Stimulated activated CD8-positive, alpha-beta memory T cell treated with anti-CD3 and anti-CD28 coated beads, Interleukin-4, amount 100 ng/mL, for 24 hours (primary cell): Measurements from ENCODE around the gene HOXA3.

ENCODE experiments used
- DNase-seq: peaks from one replicate; pipeline ENCODE4 v3.0.0-alpha.2; 2020; ENCODE audit warnings: low read depth

HOXA3 gene

DNA sequence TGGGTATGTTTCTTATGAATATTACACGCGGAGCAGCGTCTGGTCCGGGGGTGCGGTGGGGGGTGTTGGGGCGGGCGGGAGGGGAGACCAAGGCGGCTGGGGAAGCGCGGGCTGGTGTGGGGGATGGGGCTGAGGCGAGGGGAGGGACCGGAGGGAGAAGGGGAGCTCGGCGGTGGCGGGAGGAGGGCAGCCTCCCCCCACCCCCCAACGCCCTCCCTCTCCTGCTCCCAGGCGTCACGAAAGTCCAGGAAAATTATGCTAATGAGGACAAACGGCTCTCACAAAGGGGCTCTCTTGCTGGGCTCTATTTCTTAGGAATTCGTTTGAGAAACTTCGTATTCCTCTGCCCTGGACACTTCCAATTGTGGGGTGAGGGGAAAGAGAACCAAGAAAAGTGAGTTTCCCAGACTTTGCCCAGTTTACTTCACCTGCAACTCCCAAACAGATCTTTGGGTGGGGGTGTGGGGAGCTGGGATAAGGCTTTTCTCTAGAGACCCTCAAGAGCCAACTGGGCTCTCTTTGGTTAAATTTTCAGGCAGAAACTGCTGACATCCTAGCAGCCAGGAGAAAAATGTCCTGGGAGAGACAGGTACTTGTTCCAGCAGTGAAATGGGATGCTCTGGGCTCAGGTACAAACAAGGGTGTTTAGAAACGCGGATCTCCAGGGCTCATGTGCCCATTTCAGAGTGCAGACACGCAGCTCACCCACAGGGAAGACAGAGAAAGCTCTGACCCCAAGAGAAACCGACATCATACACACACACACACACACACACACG lies 38.2 kb downstream of the HOXA3 start:
- DNase-seq: no peak

DNA sequence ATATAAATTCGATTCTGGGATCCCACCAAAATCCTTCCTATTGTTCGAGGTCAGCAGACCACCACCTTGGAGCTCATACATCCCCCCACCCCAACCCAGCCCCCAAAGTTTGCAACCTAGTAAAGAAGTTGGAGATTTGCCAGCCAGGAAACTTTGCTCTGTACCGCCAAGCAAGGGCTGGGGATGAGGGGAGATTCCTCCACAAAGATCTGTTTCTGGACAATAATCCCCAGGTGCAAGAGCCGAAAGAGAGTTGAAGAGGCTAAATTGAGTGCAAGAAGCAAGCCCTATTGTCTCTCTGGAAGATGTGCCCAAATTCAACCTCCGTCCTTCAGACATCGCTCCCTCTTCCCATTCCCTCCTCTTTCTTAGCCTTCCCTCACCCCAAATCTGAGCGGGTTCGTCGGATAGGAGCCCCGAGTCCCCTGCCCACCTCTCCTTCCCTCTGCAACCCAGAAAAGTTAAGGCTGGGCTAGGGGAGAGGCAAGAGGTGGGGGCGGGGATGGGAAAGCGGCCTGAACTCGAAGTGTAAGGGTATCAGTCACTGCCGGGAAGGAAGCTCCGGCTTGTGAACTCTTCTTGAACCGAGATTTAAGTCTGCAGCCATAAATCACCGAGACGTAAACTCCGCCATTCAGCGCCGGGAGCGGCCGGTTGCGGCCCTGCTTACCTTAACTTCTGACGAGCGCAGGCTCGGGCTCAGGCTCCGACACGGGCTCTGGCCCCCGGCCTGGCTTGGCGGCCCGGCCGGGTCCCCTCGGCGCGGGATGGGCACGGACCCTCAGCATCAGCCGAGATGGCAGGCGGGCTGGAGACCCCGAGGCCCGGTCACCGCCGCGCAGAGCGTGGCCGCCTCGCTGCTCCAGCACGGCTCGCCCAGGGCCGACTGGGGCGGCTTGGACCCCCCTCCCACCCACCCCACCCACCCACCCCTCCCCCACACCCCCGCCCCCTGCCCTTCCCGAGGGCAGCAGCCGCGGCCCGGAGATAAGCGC lies 39.1 kb downstream of the HOXA3 start:
- DNase-seq: no peak

DNA sequence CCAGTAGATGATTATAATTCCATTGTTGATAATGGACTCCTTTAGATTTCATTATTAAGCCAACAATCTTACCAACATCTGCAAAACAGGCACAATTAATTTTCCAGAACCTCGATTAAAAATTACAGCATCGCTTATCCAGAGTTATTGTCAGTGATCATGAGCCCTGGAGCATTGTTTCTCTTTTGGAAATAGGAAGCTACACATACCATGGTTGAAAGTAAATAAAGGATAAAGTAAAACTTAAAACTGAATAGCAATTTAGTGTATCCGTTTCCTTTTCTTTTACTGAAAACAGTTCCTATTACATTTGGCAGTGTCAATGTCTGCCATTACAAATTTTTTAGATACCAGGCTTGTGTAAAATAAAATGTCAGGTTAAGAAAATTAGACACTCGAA lies 40.0 kb downstream of the HOXA3 start:
- DNase-seq: no peak

DNA sequence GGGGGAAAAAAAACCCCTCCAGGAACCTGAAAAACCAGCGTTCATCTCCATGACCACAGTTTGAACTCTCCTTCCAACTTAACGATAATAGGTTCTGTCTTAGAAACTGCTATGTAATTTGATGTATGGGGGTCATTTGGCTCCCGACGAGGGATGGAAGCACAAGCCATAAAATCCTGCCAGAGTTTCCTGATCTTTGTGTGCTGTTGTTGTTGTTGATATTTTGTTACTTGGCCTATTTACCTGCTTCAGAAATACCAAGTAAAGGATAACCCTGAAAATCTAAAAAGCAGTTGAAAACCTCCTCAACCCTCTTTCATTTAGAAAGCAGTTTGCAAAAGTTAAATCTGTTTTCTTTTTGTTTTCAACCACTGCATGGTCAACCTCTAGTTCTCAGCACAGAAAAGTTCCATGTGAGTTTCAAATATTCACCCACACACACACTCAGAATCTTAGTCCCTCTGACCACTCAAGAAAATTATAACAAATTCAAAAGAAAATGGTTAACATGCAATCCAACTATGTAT lies 40.6 kb downstream of the HOXA3 start:
- no peak for DNase-seq

DNA sequence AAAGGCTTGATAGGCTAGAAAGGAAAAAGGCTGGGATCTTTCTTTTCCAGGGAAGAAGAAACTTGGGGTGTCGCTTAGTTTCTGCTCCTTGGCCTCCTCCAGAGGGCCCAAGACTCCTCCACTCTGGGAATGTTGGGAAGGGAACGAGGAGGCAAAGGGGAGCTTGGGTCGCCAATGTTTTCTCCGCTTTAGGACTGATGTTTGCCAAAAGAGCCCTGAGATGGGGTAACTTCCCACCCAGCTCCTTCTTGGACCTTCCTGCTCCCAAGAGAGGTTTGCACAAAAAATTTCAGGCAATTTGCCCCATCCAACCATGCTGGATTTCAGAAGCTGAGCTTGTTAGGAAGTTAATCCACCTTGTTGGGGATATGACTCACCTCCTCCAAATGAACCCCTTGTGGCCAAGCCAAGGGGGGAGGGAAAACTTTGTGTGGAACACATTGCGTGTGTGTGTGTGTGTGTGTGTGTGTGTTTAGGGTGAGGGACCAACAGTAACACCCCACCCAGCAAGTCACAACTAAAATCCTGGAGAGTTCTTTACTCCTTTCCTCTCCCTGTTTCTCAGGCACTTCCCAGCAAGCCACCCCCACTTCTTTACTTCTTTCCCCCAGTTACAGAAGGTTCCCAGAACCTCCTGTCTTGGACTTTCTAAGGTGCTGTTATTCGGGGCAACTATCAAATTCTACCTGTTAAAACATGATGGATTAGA lies 41.2 kb downstream of the HOXA3 start:
- no peak for DNase-seq

DNA sequence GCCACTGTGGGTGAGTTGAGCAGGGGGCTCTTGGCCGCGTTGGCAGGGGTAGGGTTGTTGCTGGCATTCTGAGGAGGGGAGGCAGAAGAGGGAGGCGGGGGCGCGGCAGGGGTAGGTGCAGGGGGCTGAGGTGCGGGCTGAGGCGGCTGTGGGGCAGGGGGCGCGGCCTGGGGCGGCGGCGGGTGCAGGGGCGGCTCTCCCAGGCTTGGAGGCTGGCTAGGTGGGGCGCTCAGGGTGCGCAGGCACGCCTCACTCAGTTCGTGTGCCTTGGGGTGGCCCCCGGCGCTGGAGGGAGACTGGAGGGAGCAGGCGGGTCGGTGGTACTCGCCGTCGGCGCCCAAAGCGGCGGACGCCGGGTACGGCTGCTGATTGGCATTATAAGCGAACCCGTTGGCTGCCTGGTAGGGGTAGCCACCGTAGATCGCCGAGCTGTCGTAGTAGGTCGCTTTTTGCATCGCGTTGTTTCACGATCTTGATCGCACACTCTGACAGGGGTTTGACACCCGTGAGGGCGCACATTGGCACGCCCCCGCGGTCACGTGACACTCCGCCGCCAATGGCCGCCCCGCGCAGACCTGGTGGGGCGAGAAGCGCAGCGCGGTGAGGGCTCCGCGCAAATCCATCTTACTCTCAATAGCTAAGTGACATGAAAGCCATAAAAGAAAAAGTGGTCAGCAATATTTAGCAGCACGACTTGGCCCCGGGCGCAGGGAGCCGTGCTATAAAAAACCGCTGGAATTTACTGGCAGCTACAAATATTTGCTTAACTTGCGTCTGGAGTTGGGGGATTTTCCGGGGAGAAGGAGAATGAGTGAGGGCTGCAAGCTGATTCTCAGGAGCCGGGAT lies 42.0 kb downstream of the HOXA3 start:
- DNase-seq: no peak

DNA sequence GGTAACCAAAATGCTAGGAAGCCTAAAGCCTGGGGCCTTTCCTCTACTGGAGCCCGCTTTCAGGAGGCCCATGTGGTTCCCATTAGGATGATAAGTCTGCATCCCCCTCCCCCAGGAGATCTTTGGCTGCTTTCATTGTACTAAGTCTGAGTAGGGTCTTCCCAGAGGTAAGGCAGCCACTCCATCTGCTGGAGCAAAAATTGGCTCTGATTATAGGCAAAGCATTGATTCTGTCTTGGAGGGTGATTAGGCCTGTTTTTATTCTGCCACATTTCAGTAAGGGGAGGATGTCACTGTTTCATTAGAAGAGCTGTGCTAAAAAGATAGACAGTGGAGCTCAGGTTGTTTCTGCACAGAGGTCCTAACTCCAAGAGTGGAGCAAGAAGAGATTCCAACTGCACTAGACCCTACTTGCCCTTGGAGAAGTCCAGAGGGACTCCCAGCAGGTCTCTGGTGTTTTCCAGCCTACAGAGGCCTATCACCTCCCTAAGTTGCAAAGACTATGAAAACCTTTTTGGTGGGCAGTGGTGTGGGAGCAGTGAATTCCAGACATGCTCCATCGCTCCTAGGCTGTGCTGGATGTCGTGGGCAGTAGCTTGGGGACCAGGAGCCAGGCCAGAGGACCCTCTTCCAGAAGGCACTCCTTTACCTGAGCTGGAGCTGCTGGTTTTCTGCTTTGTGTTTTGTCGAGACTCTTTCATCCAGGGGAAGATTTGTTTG lies 42.8 kb downstream of the HOXA3 start:
- DNase-seq: no peak

DNA sequence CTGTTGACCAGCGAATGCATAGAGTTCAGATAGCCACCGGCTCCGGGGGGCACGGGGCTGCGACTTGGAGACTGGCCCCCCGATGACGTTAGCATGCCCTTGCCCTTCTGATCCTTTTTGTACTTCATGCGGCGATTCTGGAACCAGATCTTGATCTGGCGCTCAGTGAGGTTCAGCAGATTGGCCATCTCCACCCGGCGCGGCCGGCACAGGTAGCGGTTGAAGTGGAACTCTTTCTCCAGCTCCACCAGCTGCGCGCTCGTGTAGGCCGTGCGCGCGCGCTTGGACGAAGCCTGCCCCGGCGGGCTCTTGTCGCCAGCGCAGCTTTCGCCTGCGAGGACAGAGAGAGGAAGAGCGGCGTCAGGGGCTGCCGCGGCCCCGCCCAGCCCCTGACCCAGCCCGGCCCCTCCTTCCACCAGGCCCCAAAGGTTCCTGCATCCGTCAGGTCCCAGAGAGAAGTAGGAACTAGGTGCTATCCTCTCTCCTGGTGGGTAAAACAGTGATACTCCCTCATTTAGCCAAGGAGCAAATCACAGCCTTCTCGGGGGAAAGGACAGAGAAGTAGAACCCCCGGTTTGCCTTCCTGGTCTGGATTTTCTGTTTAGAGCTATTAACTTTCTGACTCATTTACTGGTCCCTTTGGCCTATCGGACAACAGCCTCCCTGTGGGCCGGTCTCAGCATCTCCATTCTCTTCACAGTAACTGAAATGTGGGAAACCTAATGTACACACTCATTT lies 43.8 kb downstream of the HOXA3 start:
- no peak for DNase-seq

DNA sequence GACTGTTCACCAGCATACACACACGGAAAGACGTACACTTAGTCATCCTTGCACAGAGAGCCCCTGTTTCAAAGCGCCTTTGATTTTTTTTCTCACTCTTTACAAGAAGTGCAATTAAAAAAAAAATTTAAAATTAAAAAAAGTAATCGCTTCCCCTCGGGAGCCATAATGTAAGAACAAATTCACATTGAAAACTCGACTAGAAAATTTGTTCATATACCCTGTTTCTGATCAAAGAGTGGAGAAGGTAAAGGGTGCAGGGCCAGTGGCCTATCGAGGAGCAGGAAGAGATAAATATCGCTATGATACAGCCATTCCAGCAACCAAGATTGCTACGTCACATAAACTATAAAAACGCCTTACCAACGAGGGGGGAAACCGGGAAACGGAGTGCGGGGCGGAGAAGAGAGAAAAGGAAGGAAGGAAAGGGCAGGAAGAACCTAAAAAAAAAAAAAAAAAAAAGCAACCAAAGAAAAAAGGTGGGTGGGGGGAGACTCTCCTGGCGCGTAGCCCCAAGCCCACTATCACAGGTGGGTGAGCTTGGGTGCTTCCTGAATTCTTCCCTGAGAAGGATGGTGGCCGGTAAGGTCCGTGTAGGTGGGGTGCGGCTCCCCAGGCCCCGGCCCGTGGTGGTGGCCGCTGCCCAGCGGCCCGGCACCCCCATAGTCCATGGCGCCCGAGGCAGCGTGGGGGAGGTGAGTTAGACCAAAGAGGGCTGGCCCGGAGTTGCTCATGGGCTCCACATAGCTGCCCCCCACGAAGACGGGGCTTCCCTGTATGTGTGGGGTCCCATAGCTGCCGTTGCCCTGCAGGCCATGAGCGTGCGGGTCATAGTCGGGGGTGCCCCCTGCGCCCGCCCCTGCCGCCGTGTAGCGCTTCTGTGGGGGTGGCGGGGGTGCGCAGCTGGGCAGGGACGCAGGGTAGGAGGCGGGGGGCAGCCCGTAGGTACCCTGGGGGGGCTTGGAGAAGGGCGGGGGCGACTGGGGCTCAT lies 44.7 kb downstream of the HOXA3 start:
- DNase-seq: no peak

DNA sequence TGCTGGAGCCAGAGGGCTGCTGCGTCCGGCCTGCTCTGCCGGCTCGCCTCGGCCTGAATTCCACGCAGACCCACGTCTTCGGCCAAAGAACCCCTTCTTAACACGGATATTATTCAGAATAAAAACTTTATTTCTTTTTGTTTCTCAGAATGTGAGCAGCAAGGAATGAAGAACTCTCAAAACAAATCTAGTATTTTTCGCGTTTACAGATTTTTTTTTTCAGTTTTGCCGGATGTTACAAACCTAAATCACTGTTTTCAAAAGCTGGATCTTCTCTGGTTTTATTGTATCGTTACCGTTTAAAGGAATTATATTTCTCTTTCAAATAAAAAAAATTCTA lies 45.5 kb downstream of the HOXA3 start:
- no peak for DNase-seq

DNA sequence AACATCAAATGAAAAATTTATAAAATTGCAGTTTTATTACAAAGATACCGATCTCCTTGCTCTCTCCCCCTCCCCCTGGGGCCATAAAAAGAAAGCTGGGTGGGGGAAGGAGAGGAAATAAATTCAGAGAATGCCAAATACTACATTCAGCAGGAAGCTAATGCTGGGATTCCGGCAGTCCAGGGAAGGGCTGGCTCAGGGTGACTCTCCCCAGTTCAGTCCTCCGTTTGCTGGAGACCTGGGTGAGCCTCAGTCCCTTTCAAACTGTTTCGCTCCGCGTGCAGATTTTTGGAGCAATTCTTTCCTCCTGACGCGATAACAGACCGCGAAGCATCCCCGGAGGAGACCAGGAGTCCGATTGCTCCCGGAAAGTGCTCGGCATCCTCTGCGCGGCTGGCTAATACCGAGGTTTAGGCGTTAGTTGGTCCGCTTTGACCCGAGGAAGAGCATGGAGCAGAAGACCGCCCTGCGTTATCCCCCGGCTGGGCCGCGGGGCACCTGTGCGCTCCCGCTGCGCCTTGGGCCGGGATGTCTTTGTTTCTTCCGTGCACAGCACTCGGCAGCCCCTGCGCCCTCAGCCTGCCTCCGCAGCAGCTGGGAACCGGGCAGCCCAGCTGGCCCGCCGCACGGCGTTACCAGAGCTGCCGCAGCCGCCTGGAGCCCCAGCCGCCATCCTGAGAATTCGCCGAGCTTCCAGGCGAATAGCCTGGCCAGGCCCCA lies 46.0 kb downstream of the HOXA3 start:
- DNase-seq: no peak

DNA sequence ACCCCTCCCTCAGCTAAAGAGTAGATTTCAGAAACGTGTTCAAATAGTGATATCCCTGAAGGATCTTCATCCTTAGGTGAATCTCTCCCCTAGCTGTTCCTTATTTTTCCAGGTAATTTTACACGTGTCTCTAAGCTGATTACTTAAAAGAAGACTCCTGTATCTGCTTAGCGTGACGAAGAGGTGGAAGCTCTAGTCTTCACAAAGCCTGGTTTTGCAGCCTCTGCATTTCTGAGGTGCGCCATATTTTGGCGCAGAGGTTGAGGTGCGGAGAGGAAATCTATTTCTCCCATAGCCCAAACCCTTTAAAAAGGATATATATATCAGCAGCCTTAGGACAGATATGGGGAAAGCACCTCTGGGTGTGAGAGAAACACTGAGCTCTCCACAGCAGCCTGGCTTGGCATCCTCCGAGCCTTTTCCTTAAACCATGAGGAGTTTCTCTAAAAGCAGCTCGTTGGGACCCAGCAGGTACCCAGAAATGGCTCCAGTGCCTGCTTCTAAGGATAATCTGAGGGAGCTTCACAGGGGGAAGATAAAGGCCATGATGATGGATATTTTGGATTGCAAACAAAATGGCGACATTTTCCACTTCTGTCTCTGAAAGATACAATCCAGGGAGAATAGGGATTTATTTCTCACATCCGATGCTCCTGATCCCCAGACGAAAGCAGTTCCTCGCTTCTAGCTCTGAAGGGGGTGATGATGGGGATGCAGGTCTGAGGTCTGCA lies 46.9 kb downstream of the HOXA3 start:
- DNase-seq: no peak

DNA sequence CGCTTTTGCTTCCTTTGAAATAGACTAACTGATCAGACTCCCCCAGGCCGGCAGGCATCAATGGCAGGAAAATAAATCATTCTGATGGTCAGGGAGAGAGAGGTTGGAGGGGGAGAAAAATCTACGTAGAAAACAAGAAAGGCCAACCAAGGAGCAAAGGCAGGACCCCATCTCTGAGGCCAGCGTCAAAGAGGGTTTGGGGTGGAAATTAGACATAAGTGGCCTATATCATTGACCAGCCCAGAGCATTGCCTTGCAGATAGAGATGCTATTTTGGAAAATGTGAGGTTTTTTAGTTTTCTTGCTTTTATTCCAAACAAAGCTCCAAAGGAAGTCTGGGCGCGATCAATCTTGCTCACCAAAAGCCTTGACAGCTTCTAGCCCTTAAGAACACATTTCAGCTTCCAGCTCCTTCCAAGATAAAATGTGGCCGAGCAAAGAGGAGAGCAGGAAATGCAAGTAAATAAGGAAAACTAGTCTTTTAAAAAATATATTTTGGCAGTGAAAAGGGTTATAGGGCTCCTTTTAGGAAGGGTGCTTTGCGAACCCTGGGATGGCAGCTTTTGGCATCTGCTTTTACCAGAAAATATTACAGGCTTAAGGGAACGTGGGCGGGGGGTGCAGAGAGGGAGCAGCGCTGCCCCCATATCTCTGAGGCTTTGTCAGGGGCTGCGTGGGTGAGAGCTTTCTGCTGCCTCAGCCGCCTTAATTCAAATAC lies 47.9 kb downstream of the HOXA3 start:
- no peak for DNase-seq

DNA sequence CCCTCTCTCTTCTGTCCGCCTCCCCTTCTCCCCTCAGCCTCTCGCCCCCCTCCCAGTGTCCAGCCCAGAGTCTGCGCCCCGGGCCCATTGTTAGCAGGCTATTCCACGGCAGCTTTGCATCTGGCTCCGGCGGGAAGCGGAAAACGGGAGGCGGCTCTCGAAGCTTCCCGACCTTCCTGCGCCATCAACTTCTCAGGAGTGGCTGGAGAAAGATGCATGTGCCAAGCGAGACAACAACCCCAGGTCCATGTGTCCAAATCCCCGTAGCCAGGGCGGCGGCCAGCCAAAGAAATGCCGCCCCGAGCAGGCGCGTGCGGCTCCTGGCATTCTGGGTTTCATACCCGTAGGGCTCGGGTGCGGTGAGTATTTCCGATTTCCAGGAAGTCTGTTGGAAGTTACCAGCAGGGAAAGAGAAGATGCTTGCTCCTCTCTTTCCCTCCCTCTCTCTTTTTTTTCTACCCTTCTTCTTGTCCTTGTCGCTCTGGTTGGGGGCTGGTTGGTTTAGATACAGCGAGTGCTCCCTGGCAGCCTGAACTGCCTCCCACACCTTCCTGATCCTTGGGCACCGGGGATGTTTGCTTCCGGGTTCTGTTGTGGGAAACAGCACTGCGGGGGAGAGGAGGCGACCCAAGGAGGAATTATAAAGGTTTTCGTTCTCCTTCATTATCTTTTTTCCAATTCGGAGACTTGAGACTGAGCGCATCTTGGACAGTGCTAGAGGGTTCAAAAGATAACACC lies 48.7 kb downstream of the HOXA3 start:
- no peak for DNase-seq

DNA sequence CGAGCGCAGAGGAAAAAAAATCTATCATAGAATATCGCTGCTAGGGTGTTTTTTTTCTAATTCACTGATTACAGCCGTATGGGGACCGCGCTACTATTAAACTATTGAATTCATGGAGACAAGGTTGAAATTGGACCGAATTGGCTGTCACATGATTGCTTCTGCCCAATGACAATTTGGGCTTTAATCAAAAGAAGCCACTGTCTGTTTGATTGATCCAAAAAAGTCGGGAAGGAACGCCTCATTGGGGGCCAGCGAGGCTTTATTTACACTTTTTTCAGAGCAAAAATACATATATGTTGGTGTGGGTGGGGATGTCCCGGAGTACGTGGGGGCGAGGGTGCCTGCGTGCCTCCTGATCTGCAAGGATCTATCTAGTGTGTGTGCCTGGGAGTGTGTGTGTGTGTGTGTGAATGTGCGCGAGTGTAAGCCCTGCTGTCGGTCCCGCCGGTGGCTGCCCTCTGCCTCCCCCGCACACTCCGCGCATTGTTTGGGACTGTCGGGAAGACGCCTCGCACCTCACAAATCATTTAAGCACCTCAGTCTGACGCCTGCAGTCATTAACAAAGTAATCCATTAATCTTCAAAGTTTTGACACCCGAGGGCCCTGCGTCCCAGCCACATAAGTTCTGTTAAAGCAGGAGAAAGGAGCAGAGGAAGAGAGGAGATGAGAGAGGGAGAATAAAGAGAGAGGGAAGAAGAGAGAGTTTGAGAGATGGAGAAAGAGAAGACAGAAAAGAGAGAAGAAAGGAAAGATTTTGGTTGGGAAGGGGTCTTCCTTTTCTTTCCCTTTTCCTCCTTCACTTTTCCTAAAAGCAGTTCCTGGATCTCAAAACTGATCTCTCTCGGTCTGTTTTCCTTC lies 49.6 kb downstream of the HOXA3 start, which contains the start of gene HOXA2:
TSS of gene HOXA2 (minus strand) at position 103 of the 862 bp plus-strand sequence. CDS start 183 bp downstream, outside the sequence.
- DNase-seq: no peak
